H9 (cell line): Measurements from ENCODE around the gene RBM22. TPM values are rescaled to one million over a fixed set of nuclear protein-coding genes. Genes with fewer than 3 reads are reported as not detected.

ENCODE experiments used
- DNase-seq: peaks from one replicate; pipeline ENCODE4 v3.0.0-alpha.2; 2017
- H2AFZ ChIP-seq: one replicate; pipeline ENCODE4 v1.6.1; 2013; ENCODE audit warnings: mild to moderate bottlenecking, low read length, control low read depth, moderate library complexity
- H2AK5ac ChIP-seq: 2 replicates; pipeline ENCODE4 v1.6.1; 2013; ENCODE audit warnings: low read length, control low read depth, mixed read lengths; ENCODE audit not compliant: insufficient read length
- H2BK120ac ChIP-seq: one replicate; pipeline ENCODE4 v1.6.1; 2013; ENCODE audit warnings: low read depth, mild to moderate bottlenecking, low read length, control low read depth, inconsistent platforms; ENCODE audit not compliant: poor library complexity, severe bottlenecking
- H2BK12ac ChIP-seq: 2 replicates; pipeline ENCODE4 v1.6.1; 2013; ENCODE audit warnings: low read length, control low read depth, mixed read lengths, low read depth; ENCODE audit not compliant: insufficient read length
- H2BK15ac ChIP-seq: 2 replicates; pipeline ENCODE4 v1.6.1; 2013; ENCODE audit warnings: low read depth, low read length, control low read depth
- H2BK20ac ChIP-seq: one replicate; pipeline ENCODE4 v1.6.1; 2013; ENCODE audit warnings: low read depth, mild to moderate bottlenecking, low read length, control low read depth, inconsistent platforms; ENCODE audit not compliant: poor library complexity, severe bottlenecking
- H2BK5ac ChIP-seq: 2 replicates; pipeline ENCODE4 v1.6.1; 2013; ENCODE audit warnings: low read length, control low read depth, mixed read lengths; ENCODE audit not compliant: insufficient read length
- H3K14ac ChIP-seq: 2 replicates; pipeline ENCODE4 v1.6.1; 2013; ENCODE audit warnings: low read length, control low read depth; ENCODE audit not compliant: insufficient read depth
- H3K18ac ChIP-seq: 2 replicates; pipeline ENCODE4 v1.6.1; 2013; ENCODE audit warnings: low read depth, mild to moderate bottlenecking, mixed read lengths, low read length, control low read depth; ENCODE audit not compliant: insufficient read length
- H3K23ac ChIP-seq: 2 replicates; pipeline ENCODE4 v1.6.1; 2013; ENCODE audit warnings: low read length, control low read depth, mixed read lengths, low read depth; ENCODE audit not compliant: insufficient read length
- H3K23me2 ChIP-seq: 2 replicates; pipeline ENCODE4 v1.6.1; 2013; ENCODE audit warnings: low read depth, mild to moderate bottlenecking, mixed read lengths, low read length, control low read depth; ENCODE audit not compliant: insufficient read length, poor library complexity, severe bottlenecking
- H3K27ac ChIP-seq: 2 replicates; pipeline ENCODE4 v1.5.1; 2013; ENCODE audit warnings: low read length, control low read depth, mixed read lengths, low read depth; ENCODE audit not compliant: insufficient read length
- H3K27me3 ChIP-seq: 2 replicates; pipeline ENCODE4 v1.6.1; 2013; ENCODE audit warnings: low read length, control low read depth, inconsistent platforms; ENCODE audit not compliant: insufficient read depth
- H3K4ac ChIP-seq: 2 replicates; pipeline ENCODE4 v1.6.1; 2013; ENCODE audit warnings: low read depth, mild to moderate bottlenecking, control low read depth, inconsistent platforms, low read length, moderate library complexity
- H3K4me1 ChIP-seq: 2 replicates; pipeline ENCODE4 v1.6.1; 2013; ENCODE audit warnings: low read length, control low read depth, inconsistent platforms; ENCODE audit not compliant: insufficient read depth
- H3K4me2 ChIP-seq: 2 replicates; pipeline ENCODE4 v1.6.1; 2013; ENCODE audit warnings: low read length, control low read depth, mixed read lengths; ENCODE audit not compliant: insufficient read length, insufficient read depth
- H3K56ac ChIP-seq: 2 replicates; pipeline ENCODE4 v1.6.1; 2013; ENCODE audit warnings: low read depth, mild to moderate bottlenecking, mixed read lengths, low read length, control low read depth; ENCODE audit not compliant: insufficient read length
- H3K79me1 ChIP-seq: 2 replicates; pipeline ENCODE4 v1.6.1; 2013; ENCODE audit warnings: low read depth, mild to moderate bottlenecking, moderate library complexity, low read length, control low read depth, inconsistent platforms; ENCODE audit not compliant: insufficient read depth, poor library complexity, severe bottlenecking
- H3K79me2 ChIP-seq: 2 replicates; pipeline ENCODE4 v1.6.1; 2013; ENCODE audit warnings: low read length, control low read depth, inconsistent platforms; ENCODE audit not compliant: insufficient read depth
- H3K9ac ChIP-seq: 2 replicates; pipeline ENCODE4 v1.6.1; 2013; ENCODE audit warnings: low read length, control low read depth, mixed read lengths; ENCODE audit not compliant: insufficient read length; ENCODE audit errors: extremely low read depth
- H3K9me3 ChIP-seq: one replicate; pipeline ENCODE4 v1.6.1; 2013; ENCODE audit warnings: low read depth, low read length, inconsistent platforms; ENCODE audit not compliant: control insufficient read depth
- H3T11ph ChIP-seq: one replicate; pipeline ENCODE4 v1.6.1; 2013; ENCODE audit warnings: mild to moderate bottlenecking, low read length, control low read depth, inconsistent platforms
- H4K20me1 ChIP-seq: one replicate; pipeline ENCODE4 v1.6.1; 2013; ENCODE audit not compliant: control insufficient read depth, insufficient read length, insufficient read depth
- H4K5ac ChIP-seq: 2 replicates; pipeline ENCODE4 v1.6.1; 2013; ENCODE audit warnings: low read depth, mild to moderate bottlenecking, mixed read lengths, low read length, control low read depth; ENCODE audit not compliant: insufficient read length
- H4K8ac ChIP-seq: replicated peaks from 2 replicates; pipeline ENCODE4 v1.6.1; 2013; ENCODE audit warnings: low read length, control low read depth, mixed read lengths, low read depth; ENCODE audit not compliant: insufficient read length
- H4K91ac ChIP-seq: 2 replicates; pipeline ENCODE4 v1.6.1; 2013; ENCODE audit warnings: low read depth, mild to moderate bottlenecking, moderate library complexity, mixed read lengths, low read length, control low read depth; ENCODE audit not compliant: insufficient read length
- H3K27ac Mint-ChIP-seq, 3 experiments: 2 replicates in 2 of 3; 3 replicates in 1 of 3; pipeline ENCODE4 v1.8.0; 2020 to 2021; ENCODE audit warnings: mixed read lengths in 3 of 3, mild to moderate bottlenecking in 1 of 3, moderate library complexity in 1 of 3
- H3K27me3 Mint-ChIP-seq: 2 replicates; pipeline ENCODE4 v1.8.0; 2021; ENCODE audit warnings: low read depth, mild to moderate bottlenecking, moderate library complexity, mixed read lengths
- H3K36me3 Mint-ChIP-seq, 3 experiments: 2 replicates in 2 of 3; 3 replicates in 1 of 3; pipeline ENCODE4 v1.8.0; 2020 to 2021; ENCODE audit warnings: low read depth in 3 of 3, mixed read lengths in 3 of 3; ENCODE audit not compliant: insufficient read depth in 1 of 3
- H3K4me1 Mint-ChIP-seq, 2 experiments: 2 replicates each; pipeline ENCODE4 v1.8.0; 2020; ENCODE audit warnings: mixed read lengths in 2 of 2
- H3K4me3 Mint-ChIP-seq, 2 experiments: 2 replicates in 1 of 2; 3 replicates in 1 of 2; pipeline ENCODE4 v1.8.0; 2020 to 2021; ENCODE audit warnings: mild to moderate bottlenecking in 2 of 2, mixed read lengths in 2 of 2, moderate library complexity in 1 of 2
- H3K9me3 Mint-ChIP-seq, 2 experiments: 2 replicates in 1 of 2; 3 replicates in 1 of 2; pipeline ENCODE4 v1.8.0; 2020; ENCODE audit warnings: mild to moderate bottlenecking in 2 of 2, mixed read lengths in 2 of 2, moderate library complexity in 1 of 2
- CTCF ChIP-seq: fragments of 200-600 bp; sonication (generic); conservative IDR thresholded peaks from 3 replicates; pipeline ENCODE4 v1.8.0; 2021; ENCODE audit warnings: antibody characterized with exemption, mild to moderate bottlenecking
- WGBS: extraction: QIAGEN DNeasy Blood & Tissue Kit; methylation state at CpG from one replicate; pipeline ENCODE4 v1.1.7; 2013; ENCODE audit warnings: missing lambda C conversion rate, low lambda C conversion rate, mixed read lengths; ENCODE audit not compliant: insufficient read length; ENCODE audit errors: extremely low coverage; 5-methylcytosine and 5-hydroxymethylcytosine counted together
- total RNA-seq: library from RNA; stranded (reverse); gene quantifications from 2 replicates; pipeline ENCODE4 v1.2.1, GENCODE V29; 2021

Gene RBM22
- total RNA-seq, 1 experiment from 2014 or later: 47.0 TPM

- no peak overlapping the region for H3K14ac ChIP-seq
- Mint-ChIP-seq H3K27ac (peak overlapping the region in 1 of 3 experiments; percentile 20; a peak in 2 of 7 replicates), H3K36me3 (peaks cover 5 to 9% (median 8%) of the 10 kb centered on the region in 3 experiments; a peak in 6 of 7 replicates), H3K4me1 (peaks cover 29 to 30% of the 10 kb centered on the region in 2 experiments), H3K4me3 (peak overlapping the region; percentile 87), H3K9me3 (no peaks in the 10 kb centered on the region; a peak in 1 of 5 replicates), H3K27me3 (no peaks in the 10 kb centered on the region)
- no peak overlapping the region for H2BK12ac ChIP-seq
- no peak overlapping the region for H2BK5ac ChIP-seq
- peaks cover 7% of the 10 kb centered on the region for H3K23me2 ChIP-seq
- no peak overlapping the region for H4K5ac ChIP-seq
- H2BK20ac ChIP-seq: no peak overlapping the region
- no peak overlapping the region for H3K23ac ChIP-seq
- no CpG with 5 or more reads among the region's 14 CpGs for WGBS
- no peaks in the 10 kb centered on the region for H4K20me1 ChIP-seq
- H2AFZ ChIP-seq: no peak overlapping the region
- DNase-seq: no peak
- no peak overlapping the region for H3K56ac ChIP-seq
- no peak overlapping the region for H2BK15ac ChIP-seq
- H4K91ac ChIP-seq: no peak overlapping the region
- no peak overlapping the region for H3K18ac ChIP-seq
- no peak for TF ChIP-seq CTCF
- no peak overlapping the region for H2AK5ac ChIP-seq
- no peak overlapping the region for H3K4ac ChIP-seq
- H3K79me2 ChIP-seq: no peaks in the 10 kb centered on the region
- H3K9me3 ChIP-seq: no peaks in the 10 kb centered on the region
- no peak overlapping the region for H4K8ac ChIP-seq
- no peak overlapping the region for H3T11ph ChIP-seq
- H3K9ac ChIP-seq: no peak overlapping the region
- peaks cover 3% of the 10 kb centered on the region; the same call in 1 of the 2 replicates for H3K4me1 ChIP-seq
- H3K79me1 ChIP-seq: no peaks in the 10 kb centered on the region
- peak overlapping the region; percentile 74 for H3K4me2 ChIP-seq
- H3K27me3 ChIP-seq: no peaks in the 10 kb centered on the region
- H2BK120ac ChIP-seq: no peak overlapping the region
- no peak overlapping the region for H3K27ac ChIP-seq
These were observed 30.5 kb downstream of the RBM22 start for GRCh38 chr5:150670275-150670947.
